Daoy (cell line): ENCODE measurements around the gene RPS6KA5. TPM values are rescaled to one million over a fixed set of nuclear protein-coding genes. Genes with fewer than 3 reads are reported as not detected.
"Not testable (repeated sequence)": the region's sequence is repeated elsewhere in the genome, so short reads cannot be mapped to it uniquely, and the experiment has no call there.

Experiments used
- DNase-seq: peaks from one replicate; pipeline ENCODE4 v3.0.0-alpha.2; 2015; ENCODE audit warnings: low read depth
- total RNA-seq: library from RNA; depleted of rRNA; stranded (reverse); fragments of >200 nt; shearing (Covaris generic); gene quantifications from 2 replicates; pipeline ENCODE4 v1.2.3, GENCODE V29; 2014

Gene RPS6KA5
- total RNA-seq, 1 experiment from 2014 or later: 2.7 TPM

GRCh38 chr14:90871605-90872233 lies 188.7 kb downstream of the RPS6KA5 start:
- DNase-seq: peak; percentile 48

- no peak for DNase-seq
These were observed 189.4 kb downstream of the RPS6KA5 start for GRCh38 chr14:90870950-90871604.

GRCh38 chr14:90867501-90867900 lies 192.9 kb downstream of the RPS6KA5 start:
- no peak for DNase-seq

GRCh38 chr14:90866833-90867232 lies 193.6 kb downstream of the RPS6KA5 start:
- no peak for DNase-seq

- no peak for DNase-seq
These were observed 195.7 kb downstream of the RPS6KA5 start for GRCh38 chr14:90864741-90865140.

- DNase-seq: no peak
These were observed 201.9 kb downstream of the RPS6KA5 start for GRCh38 chr14:90858511-90858910.

GRCh38 chr14:90857866-90858265 lies 202.6 kb downstream of the RPS6KA5 start:
- DNase-seq: no peak

GRCh38 chr14:90856115-90856514 lies 204.3 kb downstream of the RPS6KA5 start:
- not testable (repeated sequence) for DNase-seq

- no peak for DNase-seq
These were observed 207.3 kb downstream of the RPS6KA5 start for GRCh38 chr14:90853116-90853515.

- no peak for DNase-seq
These were observed 209.0 kb downstream of the RPS6KA5 start for GRCh38 chr14:90851327-90852036.

- peak; percentile 83 for DNase-seq
These were observed 210.0 kb downstream of the RPS6KA5 start for GRCh38 chr14:90850487-90850886.

GRCh38 chr14:90849787-90850444 lies 210.5 kb downstream of the RPS6KA5 start:
- DNase-seq: no peak

GRCh38 chr14:90848944-90849731 lies 211.3 kb downstream of the RPS6KA5 start:
- DNase-seq: peak; percentile 23

- no peak for DNase-seq
These were observed 213.9 kb downstream of the RPS6KA5 start for GRCh38 chr14:90846511-90846910.

- DNase-seq: no peak
These were observed 216.1 kb downstream of the RPS6KA5 start for GRCh38 chr14:90844321-90844720.

GRCh38 chr14:90842726-90843125 lies 217.7 kb downstream of the RPS6KA5 start:
- no peak for DNase-seq

GRCh38 chr14:90840667-90841066 lies 219.8 kb downstream of the RPS6KA5 start:
- not testable (repeated sequence) for DNase-seq

- no peak for DNase-seq
These were observed 220.6 kb downstream of the RPS6KA5 start for GRCh38 chr14:90839889-90840266.

GRCh38 chr14:90839024-90839888 lies 221.2 kb downstream of the RPS6KA5 start:
- DNase-seq: peak; percentile 21

GRCh38 chr14:90838531-90838930 lies 221.9 kb downstream of the RPS6KA5 start:
- not testable (repeated sequence) for DNase-seq

GRCh38 chr14:90837355-90837754 lies 223.1 kb downstream of the RPS6KA5 start:
- DNase-seq: no peak
